ENCODE results near the gene OR6C75. TPM values are rescaled to one million over a fixed set of nuclear protein-coding genes. Genes with fewer than 3 reads are reported as not detected.
"Not testable (repeated sequence)": the region's sequence is repeated elsewhere in the genome, so short reads cannot be mapped to it uniquely, and the experiment has no call there.

Gene OR6C75
- total and polyA plus RNA-seq, 9 of the 15 experiments (the other 6 are each of a cell fraction or from before 2014, with no cell fraction given), result not detected

DNA sequence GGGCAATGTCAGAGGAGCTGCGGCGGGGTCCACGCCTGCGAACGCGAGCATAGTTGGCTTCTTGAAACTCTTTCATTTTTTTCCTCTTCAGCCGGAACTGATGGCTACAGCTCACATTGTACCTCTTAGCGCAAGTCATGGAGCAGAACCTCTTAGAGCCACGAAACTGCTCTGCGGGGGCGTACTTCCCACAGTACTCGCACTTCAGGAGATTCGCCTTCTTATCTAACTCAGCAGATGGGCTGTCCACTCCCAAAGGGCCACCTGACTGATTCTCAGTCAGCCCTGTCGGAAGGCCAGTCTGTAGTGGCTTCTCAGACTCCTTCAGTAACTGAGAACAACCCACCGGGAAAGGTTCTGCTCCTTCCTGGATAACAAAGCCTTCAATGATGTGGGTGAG, 49.4 kb downstream of the OR6C75 start (continued):
- TF ChIP-seq MITF (IDR thresholded peaks at IDR 0.05) (0 out of 2 replicates have a peak, but pooled peaks have one; percentile 54), BCOR (IDR thresholded peaks at IDR 0.05) (peak; percentile 92), HDAC2 (IDR thresholded peaks at IDR 0.05) (0 out of 2 replicates have a peak, but pooled peaks have one; percentile 53), CC2D1A (IDR thresholded peaks at IDR 0.05) (peak; percentile 56; the same call in 1 of the 2 replicates), MTA3 (IDR thresholded peaks at IDR 0.05; ENCODE audit: borderline replicate concordance) (peak; percentile 69), NR2C1 (IDR thresholded peaks at IDR 0.05) (0 out of 2 replicates have a peak, but pooled peaks have one; percentile 24), MNT (conservative IDR thresholded peaks at IDR 0.05) (0 out of 4 replicates have a peak, but pooled peaks of 1 of the 2 experiments have one; percentile 30), TCF3 (CRISPR knock-in tag; IDR thresholded peaks at IDR 0.05) (peak; percentile 93), KDM1A (IDR thresholded peaks at IDR 0.05) (peak; percentile 79 to 88), NCOA1 (IDR thresholded peaks at IDR 0.05; ENCODE audit: low read depth) (peak; percentile 72; the same call in 1 of the 2 replicates), ARNT (IDR thresholded peaks at IDR 0.05) (peak in 1 of 2 experiments; percentile 80; a peak in 1 of 4 replicates), ATF7 (IDR thresholded peaks at IDR 0.05) (peak; percentile 46; the same call in 1 of the 2 replicates), KLF16 (IDR thresholded peaks at IDR 0.05) (peak; percentile 78), TFAP4 (CRISPR knock-in tag; IDR thresholded peaks at IDR 0.05; ENCODE audit: borderline replicate concordance) (peak; percentile 62; the same call in 1 of the 2 replicates), ZBTB11 (CRISPR knock-in tag; IDR thresholded peaks at IDR 0.05) (peak in 2 of 3 experiments; percentile 78 to 89; a peak in 4 of 6 replicates), NBN (IDR thresholded peaks at IDR 0.05; ENCODE audit: low read depth) (0 out of 2 replicates have a peak, but pooled peaks have one; percentile 66), CXXC5 (CRISPR knock-in tag; IDR thresholded peaks at IDR 0.05) (peak; percentile 88), ZEB2 (IDR thresholded peaks at IDR 0.05) (peak; percentile 86), RNF2 (IDR thresholded peaks at IDR 0.05) (peak; percentile 43; the same call in 1 of the 2 replicates), SMARCC2 (IDR thresholded peaks at IDR 0.05; ENCODE audit: low read depth) (peak; percentile 85), ARID1B (IDR thresholded peaks at IDR 0.05) (peak; percentile 97), EP300 (IDR thresholded peaks at IDR 0.05; ENCODE audit: low read length) (peak; percentile 37; the same call in 1 of the 2 replicates)
- not testable (repeated sequence) for TF ChIP-seq NR2C1 (tag; IDR thresholded peaks at IDR 0.05)

Measured in K562 (cell line).